Esophagus mucosa (tissue), 1 donor: ENCODE measurements around the gene CCDC85B. TPM values are rescaled to one million over a fixed set of nuclear protein-coding genes. Genes with fewer than 3 reads are reported as not detected.

Experiments
- total RNA-seq: library from RNA; stranded (reverse); gene quantifications from one replicate; pipeline ENCODE4 v1.2.4, GENCODE V29; 2023
- donor health status: DM: yes; HTN: yes; CAD: no.

CCDC85B gene
- total RNA-seq, 1 donor from 2014 or later, result 15.3 TPM

Other genes starting within 250 kb of the CCDC85B start
- 50.3 TPM for gene RELA, start 227.8 kb upstream of the CCDC85B start, total RNA-seq
- gene KAT5, start 178.4 kb upstream of the CCDC85B start, total RNA-seq, result 47.3 TPM
- 28.7 TPM for gene RNASEH2C, start 169.9 kb upstream of the CCDC85B start, total RNA-seq
- gene AP5B1, start 109.7 kb upstream of the CCDC85B start, total RNA-seq, result 18.2 TPM
- 49.0 TPM for gene OVOL1, start 103.6 kb upstream of the CCDC85B start, total RNA-seq
- gene SNX32, start 56.7 kb upstream of the CCDC85B start, total RNA-seq, result 0.12 TPM
- gene CFL1, start 32.5 kb upstream of the CCDC85B start, total RNA-seq, result 645 TPM
- 20.4 TPM for gene MUS81, start 30.2 kb upstream of the CCDC85B start, total RNA-seq
- 4.6 TPM for gene EFEMP2, start 17.9 kb upstream of the CCDC85B start, total RNA-seq
- not detected for gene CTSW, start 10.8 kb upstream of the CCDC85B start, total RNA-seq
- gene FIBP, start 2.2 kb upstream of the CCDC85B start, total RNA-seq, result 42.3 TPM
- gene FOSL1, start 9.7 kb downstream of the CCDC85B start, total RNA-seq, result 28.9 TPM
- gene C11orf68, start 28.4 kb downstream of the CCDC85B start, total RNA-seq, result 16.9 TPM
- 76.2 TPM for gene DRAP1, start 28.8 kb downstream of the CCDC85B start, total RNA-seq
- not detected for gene TSGA10IP, start 54.8 kb downstream of the CCDC85B start, total RNA-seq
- 29.7 TPM for gene SART1, start 71.1 kb downstream of the CCDC85B start, total RNA-seq
- gene EIF1AD, start 111.5 kb downstream of the CCDC85B start, total RNA-seq, result 23.0 TPM
- 145 TPM for gene BANF1, start 111.8 kb downstream of the CCDC85B start, total RNA-seq
- 9.2 TPM for gene CST6, start 121.3 kb downstream of the CCDC85B start, total RNA-seq
- gene CATSPER1, start 135.8 kb downstream of the CCDC85B start, total RNA-seq, result not detected
- not detected for gene GAL3ST3, start 158.5 kb downstream of the CCDC85B start, total RNA-seq
- gene SF3B2, start 161.7 kb downstream of the CCDC85B start, total RNA-seq, result 76.7 TPM
- gene PACS1, start 179.6 kb downstream of the CCDC85B start, total RNA-seq, result 41.7 TPM